AG09319 (cell line): Measurements from ENCODE around the gene CCL17.
"Not testable (repeated sequence)": the region's sequence is repeated elsewhere in the genome, so short reads cannot be mapped to it uniquely, and the experiment has no call there.

Source experiments
- DNase-seq: peaks from one replicate; pipeline ENCODE4 v3.0.0-alpha.2; 2010; ENCODE audit warnings: low read depth; ENCODE audit errors: extremely low read depth
- TF ChIP-seq, protein P1 (sequence below): IDR thresholded peaks from 2 replicates; pipeline ENCODE4 v1.5.1; 2011; ENCODE audit warnings: low read depth, mild to moderate bottlenecking, inconsistent platforms, low read length, moderate library complexity

CCL17 gene

GRCh38 chr16:57392694-57393093 lies 11.9 kb upstream of the CCL17 start:
- DNase-seq: no peak
- TF ChIP-seq, protein P1, sequence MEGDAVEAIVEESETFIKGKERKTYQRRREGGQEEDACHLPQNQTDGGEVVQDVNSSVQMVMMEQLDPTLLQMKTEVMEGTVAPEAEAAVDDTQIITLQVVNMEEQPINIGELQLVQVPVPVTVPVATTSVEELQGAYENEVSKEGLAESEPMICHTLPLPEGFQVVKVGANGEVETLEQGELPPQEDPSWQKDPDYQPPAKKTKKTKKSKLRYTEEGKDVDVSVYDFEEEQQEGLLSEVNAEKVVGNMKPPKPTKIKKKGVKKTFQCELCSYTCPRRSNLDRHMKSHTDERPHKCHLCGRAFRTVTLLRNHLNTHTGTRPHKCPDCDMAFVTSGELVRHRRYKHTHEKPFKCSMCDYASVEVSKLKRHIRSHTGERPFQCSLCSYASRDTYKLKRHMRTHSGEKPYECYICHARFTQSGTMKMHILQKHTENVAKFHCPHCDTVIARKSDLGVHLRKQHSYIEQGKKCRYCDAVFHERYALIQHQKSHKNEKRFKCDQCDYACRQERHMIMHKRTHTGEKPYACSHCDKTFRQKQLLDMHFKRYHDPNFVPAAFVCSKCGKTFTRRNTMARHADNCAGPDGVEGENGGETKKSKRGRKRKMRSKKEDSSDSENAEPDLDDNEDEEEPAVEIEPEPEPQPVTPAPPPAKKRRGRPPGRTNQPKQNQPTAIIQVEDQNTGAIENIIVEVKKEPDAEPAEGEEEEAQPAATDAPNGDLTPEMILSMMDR: no peak

DNA sequence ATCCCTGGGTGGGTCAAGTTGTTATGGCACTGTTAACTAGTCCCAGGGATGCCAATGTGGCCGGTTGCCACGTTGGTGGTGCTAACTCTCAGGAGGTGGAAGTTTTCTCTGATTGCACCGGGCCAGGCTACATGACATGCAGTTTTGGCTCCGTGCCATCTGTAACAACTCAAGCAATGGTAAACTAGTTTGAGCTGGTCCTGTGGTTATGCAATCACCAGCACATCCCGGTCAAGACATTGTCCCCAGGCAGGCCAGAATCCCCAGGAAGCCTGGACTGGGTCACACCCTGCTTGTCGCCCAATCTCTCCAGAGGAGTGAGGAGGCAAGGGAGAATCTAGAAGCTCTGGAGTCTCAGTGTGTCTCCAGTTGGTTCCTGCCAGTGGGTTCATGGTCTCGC lies 10.1 kb upstream of the CCL17 start:
- no peak for DNase-seq
- TF ChIP-seq, protein P1: no peak

GRCh38 chr16:57395026-57395425 lies 9.5 kb upstream of the CCL17 start:
- TF ChIP-seq, protein P1: no peak
- DNase-seq: no peak

GRCh38 chr16:57396786-57397185 lies 7.8 kb upstream of the CCL17 start:
- TF ChIP-seq, protein P1: no peak
- DNase-seq: no peak

- DNase-seq: not testable (repeated sequence)
These were observed 7.1 kb upstream of the CCL17 start for GRCh38 chr16:57397493-57397892.

DNA sequence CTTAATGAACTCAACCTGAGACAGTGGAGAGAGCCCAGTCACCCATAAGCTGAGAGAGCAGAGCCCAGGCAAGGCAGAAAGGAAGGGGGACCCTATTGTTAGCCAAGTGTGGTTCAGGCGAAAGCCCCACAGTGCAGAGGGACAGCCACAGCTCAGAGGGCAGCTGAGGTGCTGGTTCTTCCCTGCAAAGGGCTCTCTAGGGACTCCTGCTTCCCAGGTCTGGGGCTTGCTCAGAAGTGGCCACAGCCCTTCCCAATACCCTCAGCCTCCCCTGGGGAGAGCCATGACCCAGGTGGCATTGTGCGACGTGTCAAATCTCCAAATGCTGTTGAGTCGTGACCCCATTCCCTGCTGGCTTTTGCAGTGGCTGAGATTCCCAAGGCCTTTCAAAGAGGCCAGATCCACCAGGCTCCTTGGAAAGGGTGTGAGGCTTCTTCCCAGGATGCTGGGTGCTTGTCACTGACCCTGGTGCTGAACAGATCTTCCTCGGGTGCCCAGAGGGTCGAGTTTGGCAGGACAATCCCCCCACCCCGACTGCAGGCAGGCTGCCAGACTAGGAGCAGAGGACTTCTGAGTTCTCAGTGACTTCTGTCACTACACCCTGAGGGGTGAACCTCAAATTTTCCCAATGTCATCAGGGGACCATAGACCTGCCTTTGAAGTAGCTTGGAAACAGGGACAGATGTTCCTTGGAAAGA lies 2.5 kb upstream of the CCL17 start:
- DNase-seq: no peak
- TF ChIP-seq, protein P1: no peak

GRCh38 chr16:57405097-57405496 lies 530 bp downstream of the CCL17 start:
- TF ChIP-seq, protein P1: no peak
- DNase-seq: no peak

GRCh38 chr16:57406881-57407280 lies 2.3 kb downstream of the CCL17 start:
- TF ChIP-seq, protein P1: no peak
- no peak for DNase-seq
